Gastroesophageal sphincter (tissue), 3 donors: ENCODE results near the gene RPGRIP1.
A peak's percentile ranks its signal among the peaks of the same experiment; 100 is the strongest.

ENCODE experiments used
- POLR2AphosphoS5 ChIP-seq: sonication (generic); formaldehyde crosslinking; IDR thresholded peaks from one replicate; pipeline ENCODE4 v1.6.1; 2017; ENCODE audit warnings: antibody characterized with exemption
- TF ChIP-seq, protein P1 (sequence below), 4 experiments: fragments of 200-600 bp in 2 of 4; fragments of 450-650 bp in 2 of 4; sonication (generic) in 1 of 4; IDR thresholded peaks; one replicate each; pipeline ENCODE4 v1.5.1; 2017 to 2019; ENCODE audit warnings: antibody characterized with exemption in 4 of 4, mild to moderate bottlenecking in 2 of 4, moderate library complexity in 2 of 4

DNA sequence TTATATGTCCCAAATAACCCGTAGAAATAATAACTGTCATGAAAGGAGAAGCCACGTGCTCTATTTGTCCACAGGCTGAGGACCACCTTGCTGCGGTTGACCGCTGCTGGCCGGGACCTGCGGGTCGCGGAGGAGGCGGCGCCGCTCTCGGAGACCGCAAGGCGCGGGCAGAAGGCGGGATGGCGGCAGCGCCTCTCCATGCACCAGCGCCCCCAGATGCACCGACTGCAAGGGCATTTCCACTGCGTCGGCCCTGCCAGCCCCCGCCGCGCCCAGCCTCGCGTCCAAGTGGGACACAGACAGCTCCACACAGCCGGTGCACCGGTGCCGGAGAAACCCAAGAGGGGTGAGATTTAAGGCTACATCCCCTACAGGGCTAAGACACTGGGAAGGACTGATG is 21.0 kb downstream of the RPGRIP1 start:
- TF ChIP-seq, protein P1, sequence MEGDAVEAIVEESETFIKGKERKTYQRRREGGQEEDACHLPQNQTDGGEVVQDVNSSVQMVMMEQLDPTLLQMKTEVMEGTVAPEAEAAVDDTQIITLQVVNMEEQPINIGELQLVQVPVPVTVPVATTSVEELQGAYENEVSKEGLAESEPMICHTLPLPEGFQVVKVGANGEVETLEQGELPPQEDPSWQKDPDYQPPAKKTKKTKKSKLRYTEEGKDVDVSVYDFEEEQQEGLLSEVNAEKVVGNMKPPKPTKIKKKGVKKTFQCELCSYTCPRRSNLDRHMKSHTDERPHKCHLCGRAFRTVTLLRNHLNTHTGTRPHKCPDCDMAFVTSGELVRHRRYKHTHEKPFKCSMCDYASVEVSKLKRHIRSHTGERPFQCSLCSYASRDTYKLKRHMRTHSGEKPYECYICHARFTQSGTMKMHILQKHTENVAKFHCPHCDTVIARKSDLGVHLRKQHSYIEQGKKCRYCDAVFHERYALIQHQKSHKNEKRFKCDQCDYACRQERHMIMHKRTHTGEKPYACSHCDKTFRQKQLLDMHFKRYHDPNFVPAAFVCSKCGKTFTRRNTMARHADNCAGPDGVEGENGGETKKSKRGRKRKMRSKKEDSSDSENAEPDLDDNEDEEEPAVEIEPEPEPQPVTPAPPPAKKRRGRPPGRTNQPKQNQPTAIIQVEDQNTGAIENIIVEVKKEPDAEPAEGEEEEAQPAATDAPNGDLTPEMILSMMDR (IDR thresholded peaks at IDR 0.05), result peak in 1 of 4 experiments; percentile 25
- no peak for TF ChIP-seq POLR2AphosphoS5
